Endothelial cell of umbilical vein (primary cell): Measurements from ENCODE around the gene MAPKBP1. TPM values are rescaled to one million over a fixed set of nuclear protein-coding genes. Genes with fewer than 3 reads are reported as not detected.

Experiments
- BruUV-seq: library from RNA; stranded (reverse); fragments of 400-500 nt; replicated peaks from 2 replicates; lab custom pipeline; 2021; lab: Mats Ljungman, UMichigan
- CTCF ChIA-PET: fragments of 300-600, 350-600 bp; sonication (Branson Sonifier 250); formaldehyde crosslinking; loops from one replicate; lab custom pipeline; 2021; ENCODE audit warnings: antibody characterized with exemption, inconsistent platforms; lab: Charles Lee
- POLR2A ChIA-PET: fragments of 300-600, 350-600 bp; sonication (Branson Sonifier 250); formaldehyde crosslinking; loops from one replicate; lab custom pipeline; 2021; ENCODE audit warnings: antibody characterized with exemption, inconsistent platforms; lab: Charles Lee
- DNase-seq: peaks from one replicate; pipeline ENCODE4 v3.0.0-alpha.2; 2011; ENCODE audit warnings: low read depth, low spot score
- FAIRE-seq: peaks from 2 replicates; lab custom pipeline; 2011; peaks lifted over from hg19 to GRCh38; lab: Jason Lieb, UNC
- H2AFZ ChIP-seq: 2 replicates; pipeline ENCODE4 v1.6.0; 2012; ENCODE audit warnings: low read depth, low read length, control low read depth, inconsistent platforms
- H3K27ac ChIP-seq: 2 replicates; pipeline ENCODE4 v1.5.1; 2011; ENCODE audit warnings: low read depth, mild to moderate bottlenecking, control low read depth, low read length, moderate library complexity; ENCODE audit not compliant: insufficient read depth
- H3K27me3 ChIP-seq, 2 experiments: 2 replicates each; pipeline versions ENCODE4 v1.6.0 to v1.6.1; 2011; ENCODE audit warnings: low read length in 2 of 2, mixed read lengths in 1 of 2; ENCODE audit not compliant: control insufficient read depth in 2 of 2, insufficient read depth in 2 of 2
- H3K36me3 ChIP-seq, 2 experiments: 2 replicates in 1 of 2; 3 replicates in 1 of 2; pipeline ENCODE4 v1.5.1; 2011; ENCODE audit warnings: low read length in 2 of 2, mild to moderate bottlenecking in 1 of 2, moderate library complexity in 1 of 2; ENCODE audit not compliant: control insufficient read depth in 2 of 2, insufficient read depth in 2 of 2; ENCODE audit errors: extremely low read depth in 1 of 2
- H3K4me1 ChIP-seq: 3 replicates; pipeline ENCODE4 v1.5.1; 2011; ENCODE audit warnings: mild to moderate bottlenecking, low read length; ENCODE audit not compliant: control insufficient read depth, insufficient read depth; ENCODE audit errors: extremely low read depth
- H3K4me2 ChIP-seq: 2 replicates; pipeline ENCODE4 v1.6.1; 2011; ENCODE audit warnings: low read length, control low read depth, mixed read lengths; ENCODE audit not compliant: insufficient read depth
- H3K4me3 ChIP-seq, 3 experiments: fragments of 200-600 bp in 1 of 3; sonication (generic), shearing (Covaris generic) in 1 of 3; replicated peaks in 1 of 3; 2 replicates each; pipeline ENCODE4 v1.5.1; 2011 to 2016; ENCODE audit warnings: control low read depth in 3 of 3, low read length in 3 of 3, mild to moderate bottlenecking in 2 of 3, inconsistent platforms in 1 of 3, low read depth in 1 of 3, moderate library complexity in 1 of 3; ENCODE audit not compliant: insufficient read depth in 1 of 3
- H3K79me2 ChIP-seq: 2 replicates; pipeline ENCODE4 v1.6.0; 2012; ENCODE audit warnings: low read length, inconsistent platforms; ENCODE audit not compliant: control insufficient read depth, insufficient read depth
- H3K9ac ChIP-seq: replicated peaks from 2 replicates; pipeline ENCODE3; 2011; ENCODE audit warnings: low read length, control low read depth; ENCODE audit not compliant: insufficient read depth; ENCODE audit errors: extremely low read depth
- H3K9me1 ChIP-seq: replicated peaks from 3 replicates; pipeline ENCODE4 v1.6.0; 2011; ENCODE audit warnings: mild to moderate bottlenecking, low read length; ENCODE audit not compliant: control insufficient read depth, insufficient read depth; ENCODE audit errors: extremely low read depth
- H3K9me3 ChIP-seq: replicated peaks from 2 replicates; pipeline ENCODE4 v1.5.1; 2012; ENCODE audit warnings: low read length, inconsistent platforms; ENCODE audit not compliant: control insufficient read depth, insufficient read depth
- H4K20me1 ChIP-seq: replicated peaks from 2 replicates; pipeline ENCODE3; 2011; ENCODE audit warnings: mild to moderate bottlenecking, low read length; ENCODE audit not compliant: control insufficient read depth, insufficient read depth; ENCODE audit errors: extremely low read depth
- EZH2 ChIP-seq: IDR thresholded peaks from 2 replicates; pipeline ENCODE4 v1.6.1; 2012; ENCODE audit warnings: borderline replicate concordance, low read depth, mild to moderate bottlenecking, moderate library complexity, low read length, inconsistent platforms; ENCODE audit not compliant: severe bottlenecking
- FOS ChIP-seq: IDR thresholded peaks from 2 replicates; pipeline ENCODE4 v1.6.1; 2011; ENCODE audit warnings: mild to moderate bottlenecking, low read length, moderate library complexity, borderline replicate concordance; ENCODE audit not compliant: insufficient read depth
- GATA2 ChIP-seq: IDR thresholded peaks from 2 replicates; pipeline ENCODE4 v1.7.0; 2011; ENCODE audit warnings: low read depth, mild to moderate bottlenecking, moderate library complexity, mixed read lengths, low read length; ENCODE audit not compliant: insufficient read length, insufficient read depth
- JUN ChIP-seq: IDR thresholded peaks from 2 replicates; pipeline ENCODE4 v1.6.1; 2011; ENCODE audit warnings: borderline replicate concordance, low read depth; ENCODE audit not compliant: insufficient read length, insufficient read depth
- MYC ChIP-seq: IDR thresholded peaks from one replicate; pipeline ENCODE4 v1.6.1; 2011; ENCODE audit warnings: mild to moderate bottlenecking, low read depth, low read length
- POLR2A ChIP-seq: IDR thresholded peaks from 2 replicates; pipeline ENCODE4 v1.6.1; 2012; ENCODE audit warnings: low read depth, mild to moderate bottlenecking, control low read depth, low read length
- POLR2AphosphoS5 ChIP-seq: IDR thresholded peaks from 2 replicates; pipeline ENCODE4 v1.6.1; 2012; ENCODE audit warnings: low read depth, mild to moderate bottlenecking, control low read depth, low read length, moderate library complexity; ENCODE audit not compliant: insufficient read depth
- dilution Hi-C: fragments of 300-500 bp; cut with MboI; formaldehyde crosslinking; loops from one replicate; pipeline ENCODE4 v1.15.0; 2019; ENCODE audit warnings: low sequenced_read_pairs; ENCODE audit not compliant: extremely low pct_ligation_motif_present
- intact Hi-C: fragments of 100-400 bp; cut with micrococcal nuclease; formaldehyde crosslinking; loops from one replicate; pipeline ENCODE4 v1.10.0; 2022
- polyA plus RNA-seq, 4 experiments: library from polyadenylated mRNA; depleted of rRNA in 3 of 4; stranded (reverse) in 3 of 4; unstranded in 1 of 4; fragments of >200 nt; gene quantifications; 2 replicates each; pipeline versions ENCODE4 v1.2.1 to v1.2.3, GENCODE V29; 2011 to 2012; ENCODE audit warnings: missing spikeins in 1 of 4
- total RNA-seq: library from RNA; stranded (reverse); gene quantifications from 2 replicates; pipeline ENCODE4 v1.2.3, GENCODE V29; 2021
- TF ChIP-seq, protein P1 (sequence below): IDR thresholded peaks from 2 replicates; pipeline ENCODE4 v1.6.1; 2011; ENCODE audit not compliant: insufficient read depth, insufficient read length
- TF ChIP-seq, protein P2 (sequence below), 2 donors: IDR thresholded peaks; 1 replicate in 1 of 2; 2 replicates in 1 of 2; pipeline ENCODE4 v1.5.1; 2011; ENCODE audit warnings: low read length in 2 of 2, mild to moderate bottlenecking in 2 of 2, moderate library complexity in 2 of 2, control low read depth in 1 of 2, inconsistent platforms in 1 of 2, low read depth in 1 of 2; ENCODE audit not compliant: insufficient read depth in 1 of 2; ENCODE audit errors: extremely low read depth in 1 of 2

Gene MAPKBP1
- total and polyA plus RNA-seq, 2 donors (not counting 3 experiments of a cell fraction or from before 2014, with no cell fraction given): 12.3 to 55.8 TPM

DNA sequence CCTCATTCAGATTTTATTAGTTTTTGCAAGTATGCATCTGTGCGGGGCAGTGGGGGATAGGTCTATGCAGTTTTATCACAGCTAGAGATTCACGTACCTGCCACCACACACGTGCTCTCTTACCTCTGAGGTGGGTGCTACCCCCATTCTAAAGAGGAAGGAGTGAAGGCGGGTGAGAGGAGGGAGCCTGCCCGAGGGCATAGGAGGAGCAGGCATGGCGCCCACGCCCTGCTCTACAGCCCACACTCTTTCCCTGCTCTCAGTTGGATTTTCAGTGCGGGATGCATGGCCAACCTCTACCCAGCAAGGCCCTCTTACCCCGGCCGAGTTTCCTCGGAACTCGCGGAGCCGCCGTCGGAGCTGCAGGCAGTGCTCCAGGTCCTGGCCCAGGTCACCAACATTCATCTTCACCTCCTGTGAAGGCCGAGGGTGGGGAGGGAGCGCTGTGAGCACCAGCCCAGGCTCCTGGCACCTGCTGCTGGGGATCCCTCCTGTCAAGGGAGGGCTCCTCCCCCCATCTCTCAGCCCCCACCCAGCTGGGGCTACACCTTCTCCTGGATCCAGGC is 91.3 kb downstream of the MAPKBP1 start:
- no peak overlapping the region for H3K4me2 ChIP-seq
- dilution Hi-C loops: no loop called here
- H2AFZ ChIP-seq: no peak overlapping the region
- no peaks in the 10 kb centered on the region for H3K27me3 ChIP-seq
- CTCF ChIA-PET: no interaction called here
- no peaks in the 10 kb centered on the region for H4K20me1 ChIP-seq
- DNase-seq (no peak), FAIRE-seq (no peak)
- H3K4me3 ChIP-seq: no peak overlapping the region
- TF ChIP-seq FOS (no peak), JUN (no peak), GATA2 (no peak), POLR2AphosphoS5 (no peak), MYC (no peak), EZH2 (no peak), POLR2A (no peak)
- TF ChIP-seq, protein P1, sequence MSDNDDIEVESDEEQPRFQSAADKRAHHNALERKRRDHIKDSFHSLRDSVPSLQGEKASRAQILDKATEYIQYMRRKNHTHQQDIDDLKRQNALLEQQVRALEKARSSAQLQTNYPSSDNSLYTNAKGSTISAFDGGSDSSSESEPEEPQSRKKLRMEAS: no peak
- TF ChIP-seq, protein P2, sequence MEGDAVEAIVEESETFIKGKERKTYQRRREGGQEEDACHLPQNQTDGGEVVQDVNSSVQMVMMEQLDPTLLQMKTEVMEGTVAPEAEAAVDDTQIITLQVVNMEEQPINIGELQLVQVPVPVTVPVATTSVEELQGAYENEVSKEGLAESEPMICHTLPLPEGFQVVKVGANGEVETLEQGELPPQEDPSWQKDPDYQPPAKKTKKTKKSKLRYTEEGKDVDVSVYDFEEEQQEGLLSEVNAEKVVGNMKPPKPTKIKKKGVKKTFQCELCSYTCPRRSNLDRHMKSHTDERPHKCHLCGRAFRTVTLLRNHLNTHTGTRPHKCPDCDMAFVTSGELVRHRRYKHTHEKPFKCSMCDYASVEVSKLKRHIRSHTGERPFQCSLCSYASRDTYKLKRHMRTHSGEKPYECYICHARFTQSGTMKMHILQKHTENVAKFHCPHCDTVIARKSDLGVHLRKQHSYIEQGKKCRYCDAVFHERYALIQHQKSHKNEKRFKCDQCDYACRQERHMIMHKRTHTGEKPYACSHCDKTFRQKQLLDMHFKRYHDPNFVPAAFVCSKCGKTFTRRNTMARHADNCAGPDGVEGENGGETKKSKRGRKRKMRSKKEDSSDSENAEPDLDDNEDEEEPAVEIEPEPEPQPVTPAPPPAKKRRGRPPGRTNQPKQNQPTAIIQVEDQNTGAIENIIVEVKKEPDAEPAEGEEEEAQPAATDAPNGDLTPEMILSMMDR (IDR thresholded peaks at IDR 0.05; ENCODE audit: extremely low read depth in 1 of 2, insufficient read depth in 1 of 2, low read depth in 1 of 2, low read length in 2 of 2): no peak
- H3K36me3 ChIP-seq: peaks cover 5 to 42% of the 10 kb centered on the region in 2 experiments
- no peaks in the 10 kb centered on the region for H3K9me3 ChIP-seq
- no peaks in the 10 kb centered on the region for H3K4me1 ChIP-seq
- H3K27ac ChIP-seq: no peak overlapping the region
- no peaks in the 10 kb centered on the region for H3K9me1 ChIP-seq
- no peak overlapping the region for H3K9ac ChIP-seq
- no TSS peak for BruUV-seq
- intact Hi-C loops: no loop called here
- POLR2A ChIA-PET: no interaction called here
- H3K79me2 ChIP-seq: no peaks in the 10 kb centered on the region
